Skin epidermis (tissue), 12 donors: ENCODE results near the gene ENTPD5.
"Not testable (repeated sequence)": the region's sequence is repeated elsewhere in the genome, so short reads cannot be mapped to it uniquely, and the experiment has no call there.

Experiments used
- H3K27ac ChIP-seq, 21 experiments: fragments of 200-600 bp; sonication (generic) in 11 of 21; one replicate each; pipeline ENCODE4 v1.5.0; 2020; ENCODE audit warnings: mild to moderate bottlenecking in 3 of 21, inconsistent platforms in 2 of 21, moderate library complexity in 2 of 21
- H3K4me3 ChIP-seq, 7 experiments: fragments of 200-600 bp; sonication (generic) in 2 of 7; one replicate each; pipeline ENCODE4 v1.5.0; 2020; ENCODE audit warnings: inconsistent platforms in 2 of 7, mild to moderate bottlenecking in 2 of 7, moderate library complexity in 1 of 7

ENTPD5 gene

DNA sequence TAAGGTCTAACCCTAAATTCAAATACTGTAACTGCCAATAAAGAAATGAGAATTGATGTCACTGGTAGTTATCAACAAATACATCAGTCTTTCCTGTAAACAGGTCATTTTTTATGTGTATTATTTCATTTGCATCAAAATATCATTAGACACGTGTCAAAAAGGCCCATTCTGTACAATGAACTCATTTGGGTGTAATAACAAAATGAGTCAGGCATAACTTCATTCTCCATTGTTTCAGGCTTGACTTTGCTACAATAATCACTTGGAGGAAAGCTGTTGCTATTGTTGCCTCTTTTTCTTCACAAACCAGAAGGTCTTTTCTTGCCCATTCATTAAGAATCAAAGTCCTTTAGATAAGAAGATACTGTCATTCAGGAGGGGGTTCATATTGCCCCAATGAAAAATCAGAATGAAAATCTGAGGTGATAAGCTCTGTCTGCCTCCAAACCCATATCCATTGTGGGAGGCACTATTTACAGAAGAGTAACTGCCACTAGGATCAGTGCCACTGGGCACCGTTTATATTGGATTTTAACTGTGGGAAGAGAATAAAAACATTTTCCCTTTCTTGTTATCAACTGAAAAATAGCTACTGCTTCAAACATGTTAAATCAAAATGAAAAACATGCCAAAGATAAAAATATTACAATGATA is 10.1 kb downstream of the ENTPD5 start:
- H3K27ac ChIP-seq = no peak overlapping the region
- no peak overlapping the region for H3K4me3 ChIP-seq

DNA sequence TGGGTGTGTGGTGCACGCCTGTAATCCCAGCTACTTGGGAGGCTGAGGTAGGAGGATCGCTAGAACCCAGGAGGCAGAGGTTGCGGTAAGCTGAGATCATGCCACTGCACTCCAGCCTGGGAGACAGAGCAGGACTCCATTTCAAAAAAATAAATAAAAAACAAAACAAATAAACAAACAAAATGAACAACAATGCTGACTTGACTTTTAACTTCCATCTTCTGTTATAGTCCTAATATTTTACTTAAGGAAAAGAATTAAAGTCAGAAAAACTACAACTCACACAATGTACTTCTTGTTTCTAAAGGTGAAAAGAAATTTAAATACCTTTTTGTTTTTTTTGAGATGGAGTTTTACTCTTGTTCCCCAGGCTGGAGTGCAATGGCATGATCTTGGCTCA is 13.4 kb downstream of the ENTPD5 start:
- H3K4me3 ChIP-seq, H3K27ac ChIP-seq: not testable (repeated sequence)

DNA sequence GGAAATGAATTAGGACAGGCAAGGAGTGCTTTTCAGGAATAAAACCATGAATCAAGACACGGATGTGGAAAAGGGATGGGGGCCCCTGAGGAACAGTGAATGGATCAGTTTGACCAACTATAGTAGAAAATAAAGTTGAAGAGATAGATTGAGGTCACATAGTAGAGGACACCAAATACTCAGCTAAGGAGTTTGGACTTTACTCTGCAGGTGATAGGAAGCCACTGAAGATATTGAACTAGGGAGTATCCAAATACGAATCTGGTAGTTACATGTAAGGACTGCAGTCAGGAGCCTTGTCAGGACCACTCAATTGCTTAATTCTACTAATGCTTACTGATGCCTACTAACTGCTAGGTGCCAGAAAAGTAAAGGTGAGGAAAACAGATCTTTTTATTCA is 20.4 kb downstream of the ENTPD5 start:
- Histone ChIP-seq H3K4me3 (no peak overlapping the region), H3K27ac (no peak overlapping the region)

DNA sequence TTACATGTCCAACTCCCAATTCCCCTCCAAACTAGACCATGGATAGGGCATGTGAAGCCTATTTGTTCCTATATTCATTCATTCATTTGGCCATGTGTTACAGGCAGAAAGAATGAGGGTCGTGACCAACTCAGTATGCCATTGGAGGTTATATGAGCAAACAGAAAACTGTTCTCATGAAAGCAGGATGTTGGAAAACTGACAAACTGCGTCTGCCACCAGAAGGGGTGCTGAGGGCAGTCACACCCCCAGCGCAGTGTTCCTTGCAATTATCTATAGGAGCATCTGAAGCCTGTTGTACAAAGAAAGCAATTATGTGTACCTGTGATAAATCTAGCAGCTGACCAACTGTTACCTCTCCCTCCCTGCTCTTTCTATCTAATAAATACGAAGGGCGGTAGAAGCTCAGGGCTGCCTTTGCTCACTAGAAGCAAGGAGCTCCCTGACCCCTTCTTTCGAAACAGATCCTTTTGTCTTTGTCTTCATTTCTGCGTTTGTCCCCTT is 21.1 kb downstream of the ENTPD5 start:
- H3K4me3 ChIP-seq = no peak overlapping the region
- no peak overlapping the region for H3K27ac ChIP-seq

DNA sequence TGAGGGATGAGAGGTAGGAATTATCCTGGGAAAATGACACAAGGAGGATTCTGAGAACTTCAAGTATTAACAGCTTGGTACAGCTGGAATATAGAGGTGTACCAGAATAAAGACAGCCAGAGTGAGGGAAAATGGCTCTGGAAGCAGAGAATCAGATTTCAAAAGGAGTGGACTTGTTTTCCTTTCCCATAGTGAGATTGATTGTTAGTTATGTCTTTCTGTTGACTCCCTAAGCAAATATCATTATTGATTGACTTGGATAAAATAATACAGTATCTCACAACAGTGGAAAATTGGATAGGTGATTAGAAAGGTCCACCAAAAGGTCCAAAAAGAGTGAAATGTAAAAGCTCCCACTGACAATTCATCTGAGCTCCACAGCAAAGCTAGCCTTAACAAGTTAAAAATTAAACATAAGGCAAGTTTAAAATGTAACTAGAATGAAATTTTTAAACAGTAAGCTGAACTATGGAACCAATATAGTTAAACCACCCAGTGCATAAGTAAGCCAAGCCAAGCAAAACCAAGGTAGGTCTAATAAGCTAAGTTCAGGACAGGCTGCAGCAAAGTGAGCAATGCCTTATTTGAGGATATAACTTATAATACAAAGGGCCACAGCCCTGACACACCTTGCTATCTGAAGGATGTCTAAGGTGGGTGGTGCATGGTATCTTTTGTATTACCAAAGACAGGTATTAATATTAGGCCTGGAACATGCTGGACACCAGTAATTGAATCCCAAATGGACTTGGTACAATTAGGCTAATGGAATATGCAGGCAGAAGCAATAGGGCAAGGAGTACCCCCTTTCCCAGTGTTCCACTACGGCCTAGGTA is 21.8 kb downstream of the ENTPD5 start:
- Histone ChIP-seq H3K27ac (no peak overlapping the region), H3K4me3 (no peak overlapping the region)

DNA sequence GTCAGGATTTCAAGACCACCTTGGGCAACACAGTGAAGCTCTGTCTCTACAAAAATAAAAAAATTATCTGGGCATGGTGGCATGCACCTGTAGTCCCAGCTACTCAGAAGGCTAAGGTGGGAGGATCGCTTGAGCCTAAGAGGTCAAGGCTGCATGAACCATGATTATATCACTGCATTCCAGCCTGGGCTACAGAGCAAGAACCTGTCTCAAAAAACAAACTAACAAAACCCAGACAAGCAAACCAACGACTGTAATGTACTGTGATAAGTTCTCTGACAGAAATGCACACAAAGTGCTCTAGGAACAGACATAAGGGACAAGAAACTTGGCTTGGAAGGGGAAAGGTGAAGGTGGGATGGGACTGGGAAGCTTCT is 22.4 kb downstream of the ENTPD5 start:
- no peak overlapping the region for H3K27ac ChIP-seq
- no peak overlapping the region for H3K4me3 ChIP-seq

DNA sequence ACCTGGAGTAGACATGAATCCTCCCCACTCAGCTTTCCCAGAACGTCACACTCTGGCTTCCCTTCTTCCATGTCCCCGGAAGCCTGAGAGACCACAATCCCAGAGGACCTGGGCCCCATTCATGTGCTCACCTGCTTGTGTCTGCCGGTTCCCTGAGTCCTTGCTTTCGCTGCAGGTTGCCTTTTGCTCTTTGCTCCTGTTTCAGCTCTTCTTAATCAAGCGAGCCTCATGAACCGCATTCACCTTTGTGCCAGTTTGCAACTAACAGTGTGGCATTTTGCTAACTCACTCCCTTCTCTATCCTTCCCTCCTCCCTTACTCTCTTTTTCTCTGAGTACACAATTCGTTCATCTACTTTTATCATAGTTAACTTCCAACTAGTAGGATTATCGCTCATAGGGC is 23.1 kb downstream of the ENTPD5 start:
- Histone ChIP-seq H3K4me3 (no peak overlapping the region), H3K27ac (no peak overlapping the region)

DNA sequence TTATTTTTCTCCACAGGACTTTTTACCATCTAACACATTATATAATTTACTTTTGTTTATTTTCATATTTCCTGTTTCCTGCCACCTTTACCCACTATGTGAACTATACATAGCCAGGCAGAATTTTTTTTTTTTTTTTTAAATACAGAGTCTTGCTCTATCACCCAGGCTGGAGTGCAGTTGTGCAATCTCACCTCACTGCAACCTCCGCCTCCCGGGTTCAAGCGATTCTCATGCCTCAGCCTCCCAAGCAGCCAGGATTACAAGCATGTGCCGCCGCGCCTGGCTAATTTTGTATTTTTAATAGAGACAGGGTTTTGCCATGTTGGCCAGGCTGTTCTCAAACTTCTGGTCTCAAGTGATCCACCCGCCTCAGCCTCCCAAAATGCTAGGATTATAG is 24.2 kb downstream of the ENTPD5 start:
- not testable (repeated sequence) for H3K4me3 ChIP-seq, H3K27ac ChIP-seq

DNA sequence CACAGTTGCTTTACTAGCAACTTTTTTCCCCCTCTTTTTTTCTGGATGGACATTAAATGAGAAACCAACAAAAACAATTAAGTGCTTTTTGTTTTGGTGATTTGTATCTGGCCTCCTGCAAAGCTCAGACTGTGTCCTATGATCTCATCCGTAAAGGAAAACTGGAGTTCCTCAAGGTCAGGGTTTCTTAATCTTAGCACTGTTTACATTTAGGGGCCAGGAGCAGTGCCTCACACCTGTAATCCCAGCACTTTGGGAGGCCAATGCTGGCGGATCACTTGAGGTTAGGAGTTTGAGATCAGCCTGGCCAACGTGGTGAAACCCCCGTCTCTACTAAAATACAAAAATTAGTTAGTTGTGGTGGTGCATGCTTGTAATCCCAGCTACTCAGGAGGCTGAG is 28.0 kb downstream of the ENTPD5 start:
- Histone ChIP-seq H3K27ac (no peak overlapping the region), H3K4me3 (no peak overlapping the region)

DNA sequence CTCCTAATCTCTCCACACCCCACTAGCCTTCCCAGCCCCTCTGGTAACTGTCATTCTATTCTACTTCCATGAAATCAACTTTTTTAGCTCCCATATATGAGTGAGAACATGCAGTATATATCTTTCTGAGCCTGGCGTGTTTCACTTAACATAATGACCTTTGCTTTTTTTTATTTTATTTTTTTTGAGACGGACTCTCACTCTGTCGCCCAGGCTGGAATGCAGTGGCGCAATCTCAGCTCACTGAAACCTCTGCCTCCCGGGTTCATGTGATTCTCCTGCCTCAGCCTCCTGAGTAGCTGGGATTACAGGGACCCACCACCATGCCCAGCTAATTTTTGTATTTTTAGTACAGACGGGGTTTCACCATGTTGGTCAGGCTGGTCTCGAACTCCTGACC is 30.4 kb downstream of the ENTPD5 start:
- H3K4me3 ChIP-seq, H3K27ac ChIP-seq: not testable (repeated sequence)

DNA sequence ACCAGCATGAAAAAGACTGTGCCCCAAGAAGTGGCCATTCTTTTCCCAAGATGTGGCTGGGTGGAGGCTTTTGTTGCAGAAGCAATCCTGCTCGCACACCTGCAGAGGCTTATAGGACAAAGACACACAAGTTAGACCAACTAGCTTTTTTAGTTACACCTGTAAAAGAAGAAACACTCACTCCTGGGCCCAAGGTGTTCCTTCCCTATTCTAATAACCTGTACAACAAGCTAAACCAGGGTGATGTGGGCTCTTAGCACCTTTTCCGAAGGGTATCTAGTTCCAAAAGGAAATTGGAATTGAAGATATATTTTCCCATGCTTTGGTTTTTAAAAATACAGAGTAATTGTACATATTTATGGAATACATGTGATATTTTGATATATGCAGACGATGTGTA is 31.0 kb downstream of the ENTPD5 start:
- H3K27ac ChIP-seq = no peak overlapping the region

DNA sequence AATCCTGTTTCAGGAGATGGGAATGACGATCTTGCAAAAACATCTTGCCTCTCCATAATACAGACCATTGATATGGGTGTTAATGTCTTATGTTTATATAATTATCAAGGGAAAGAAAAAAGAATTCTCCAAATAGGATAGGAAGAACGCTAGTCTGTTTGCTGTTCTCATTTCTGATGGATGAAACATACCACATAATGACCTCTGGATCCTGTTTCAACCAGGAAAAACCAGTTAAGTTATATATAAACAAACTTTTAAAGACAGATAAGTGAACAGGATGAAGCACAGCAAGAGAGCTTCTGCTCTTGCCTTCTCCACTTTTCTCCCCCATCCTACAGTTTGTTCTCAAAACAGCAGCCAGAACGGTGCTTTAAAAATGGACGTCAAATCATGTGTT is 41.2 kb downstream of the ENTPD5 start:
- H3K4me3 ChIP-seq = no peak overlapping the region
- H3K27ac ChIP-seq = no peak overlapping the region

More for the DNA sequence above, 31.0 kb downstream of the ENTPD5 start:
- H3K4me3 ChIP-seq = no peak overlapping the region

DNA sequence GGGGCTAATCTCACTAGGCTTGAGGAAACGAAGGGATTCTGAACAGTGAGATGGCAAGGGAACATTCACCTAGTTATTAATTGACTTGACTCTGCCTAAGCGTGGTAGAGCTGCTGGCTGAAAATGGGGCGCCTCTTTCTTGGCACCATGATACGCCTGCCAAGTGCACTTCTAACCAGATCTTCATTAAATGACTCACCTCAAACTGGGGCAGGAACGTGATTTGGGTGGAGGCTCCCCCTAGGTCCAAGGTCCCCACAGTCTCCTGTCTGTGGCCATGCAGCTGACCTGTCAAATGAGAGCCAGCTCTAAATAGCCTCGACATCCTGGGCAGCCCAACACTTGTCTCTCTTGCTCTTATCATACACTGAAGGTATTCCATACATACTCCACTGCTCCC is 43.0 kb downstream of the ENTPD5 start:
- no peak overlapping the region for H3K4me3 ChIP-seq
- H3K27ac ChIP-seq = no peak overlapping the region

DNA sequence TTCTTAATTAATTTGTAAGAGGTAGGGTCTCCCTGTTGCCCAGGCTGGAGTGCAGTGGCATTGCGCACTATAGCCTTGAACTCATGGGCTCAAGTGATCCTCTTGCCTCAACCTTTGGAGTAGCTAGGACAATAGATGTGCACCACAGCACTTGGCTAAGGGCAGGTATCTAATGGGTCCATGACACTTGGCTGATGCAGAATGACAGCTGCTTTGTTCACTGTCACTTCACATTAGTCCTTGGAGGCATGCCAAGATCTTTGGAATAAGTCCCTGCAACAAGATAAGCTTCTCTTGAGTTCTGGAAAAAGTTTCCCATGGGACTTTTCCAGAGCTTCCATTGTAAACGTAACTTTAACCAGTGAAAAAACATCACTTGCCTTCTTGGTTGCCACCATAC is 45.6 kb downstream of the ENTPD5 start:
- Histone ChIP-seq H3K27ac (no peak overlapping the region), H3K4me3 (no peak overlapping the region)

DNA sequence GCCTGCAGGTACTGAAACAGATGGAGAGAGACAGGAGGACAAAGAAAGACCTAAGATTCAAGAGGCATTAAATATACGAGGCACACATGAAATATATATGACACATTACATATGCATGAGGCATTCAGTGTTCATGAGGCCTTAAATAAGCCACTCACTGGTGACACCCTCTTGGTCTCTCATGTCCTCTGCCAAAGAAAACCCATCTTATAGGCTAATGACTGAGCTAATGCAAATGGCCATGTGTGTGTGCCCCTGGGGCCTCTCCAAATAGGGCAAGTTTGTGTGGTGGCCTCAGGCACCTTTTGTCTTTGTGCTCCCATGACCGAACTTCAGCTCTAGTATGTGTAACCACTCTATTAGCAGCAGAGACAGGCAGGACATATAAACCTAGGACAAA is 50.2 kb downstream of the ENTPD5 start:
- Histone ChIP-seq H3K27ac (no peak overlapping the region), H3K4me3 (no peak overlapping the region)

DNA sequence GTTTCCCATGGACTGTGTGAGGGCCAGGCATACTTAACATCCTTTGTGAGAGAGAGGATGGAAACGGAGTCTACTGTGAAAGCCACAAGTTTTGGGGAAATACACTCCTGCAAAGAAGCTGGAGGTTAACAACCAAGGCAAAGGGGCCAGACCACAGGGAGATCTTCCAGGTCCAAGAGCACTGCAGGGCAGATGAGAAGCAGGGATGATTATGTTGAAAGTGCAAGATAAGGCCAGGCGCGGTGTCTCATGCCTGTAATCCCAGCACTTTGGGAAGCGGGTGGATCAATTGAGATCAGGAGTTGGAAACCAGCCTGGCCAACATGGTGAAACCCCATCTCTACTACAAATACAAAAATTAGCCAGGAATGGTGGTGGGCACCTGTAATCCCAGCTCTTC is 53.9 kb downstream of the ENTPD5 start:
- H3K4me3 ChIP-seq = no peak overlapping the region
- H3K27ac ChIP-seq = no peak overlapping the region

DNA sequence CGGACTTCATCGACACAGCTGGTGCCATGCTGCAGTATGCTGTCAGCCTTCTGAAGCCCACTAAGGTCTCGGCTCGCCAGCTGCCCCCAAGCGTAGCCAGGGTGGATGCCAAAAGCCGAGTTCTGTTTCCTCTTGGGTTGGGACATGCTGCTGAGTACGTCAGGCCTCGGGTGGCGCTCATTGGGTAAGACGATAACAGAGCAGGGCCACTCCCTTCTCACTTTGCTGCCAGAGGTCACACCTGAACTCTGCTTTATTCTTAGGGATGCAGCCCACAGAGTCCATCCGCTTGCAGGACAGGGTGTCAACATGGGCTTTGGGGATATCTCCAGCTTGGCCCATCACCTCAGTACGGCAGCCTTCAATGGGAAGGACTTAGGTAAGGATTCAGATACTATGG is 57.9 kb downstream of the ENTPD5 start:
- Histone ChIP-seq H3K27ac (no peak overlapping the region), H3K4me3 (no peak overlapping the region)

DNA sequence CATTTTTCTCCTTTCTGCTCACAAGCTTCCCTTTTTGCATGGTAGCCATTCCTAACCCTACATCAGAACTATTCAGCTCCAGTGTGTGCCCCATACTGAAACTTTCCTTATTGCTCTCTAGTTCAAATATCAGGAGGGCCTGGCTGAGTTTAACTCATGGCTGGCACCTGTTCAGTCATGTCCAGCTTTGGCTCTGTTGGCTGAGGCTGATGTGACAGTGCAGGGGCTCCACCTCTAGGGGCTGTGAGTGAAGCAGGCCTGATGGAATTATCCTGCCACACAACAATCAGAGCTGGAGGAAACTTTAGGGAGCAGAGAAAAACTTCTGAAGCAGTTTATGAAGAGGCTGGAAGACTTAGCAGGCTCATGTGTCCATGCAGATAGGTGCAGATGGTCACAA is 60.5 kb downstream of the ENTPD5 start:
- no peak overlapping the region for H3K4me3 ChIP-seq
- no peak overlapping the region for H3K27ac ChIP-seq

DNA sequence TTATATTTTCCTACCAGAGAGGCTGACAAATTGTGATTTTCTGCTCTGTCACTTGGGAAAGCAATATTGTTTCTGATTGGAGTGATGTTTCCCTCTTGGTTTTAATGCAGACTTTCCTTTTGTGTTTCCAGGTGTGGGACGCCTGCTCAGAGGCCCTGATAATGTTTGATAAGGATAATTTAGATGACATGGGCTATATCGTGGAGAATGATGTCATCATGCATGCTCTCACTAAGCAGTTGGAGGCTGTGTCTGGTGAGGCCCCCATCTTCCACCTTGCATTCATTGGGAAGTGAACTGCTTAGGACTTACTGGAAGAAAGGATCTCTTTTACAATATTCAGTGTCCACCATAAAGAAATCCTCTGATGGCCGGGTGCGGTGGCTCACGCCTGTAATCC is 63.4 kb downstream of the ENTPD5 start:
- Histone ChIP-seq H3K27ac (no peak overlapping the region), H3K4me3 (no peak overlapping the region)

DNA sequence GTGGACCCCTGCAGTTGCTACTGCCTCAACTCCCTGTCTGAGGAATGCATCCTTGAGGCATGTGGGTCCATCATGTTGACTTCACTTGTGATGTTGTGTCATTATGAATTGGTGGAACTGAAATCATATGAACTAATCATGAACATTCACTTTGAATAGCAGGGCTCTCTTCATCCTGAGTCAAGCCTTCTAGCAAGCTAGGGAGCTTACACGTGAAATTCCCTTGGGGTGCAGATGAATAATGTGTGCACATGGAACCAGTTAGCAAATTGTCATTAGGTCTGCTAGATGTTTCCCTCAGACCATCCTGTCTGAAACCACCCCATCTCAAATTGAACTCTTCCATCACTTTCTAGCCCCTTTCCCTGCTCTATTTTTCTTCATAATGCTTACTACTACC is 65.4 kb downstream of the ENTPD5 start:
- H3K4me3 ChIP-seq = no peak overlapping the region
- H3K27ac ChIP-seq = no peak overlapping the region
